Stomach smooth muscle (tissue), 2 donors: ENCODE data around the gene PRUNE2.
"Not testable (repeated sequence)": the region's sequence is repeated elsewhere in the genome, so short reads cannot be mapped to it uniquely, and the experiment has no call there.

Experiments
- H3K27ac ChIP-seq: one replicate; pipeline ENCODE4 v1.7.0; 2013; ENCODE audit warnings: mild to moderate bottlenecking, low read length, inconsistent platforms
- H3K27me3 ChIP-seq, 2 donors: one replicate each; pipeline ENCODE4 v1.7.0; 2013; ENCODE audit warnings: low read length in 2 of 2; ENCODE audit not compliant: insufficient read depth in 2 of 2, control insufficient read depth in 1 of 2
- H3K36me3 ChIP-seq, 2 donors: one replicate each; pipeline ENCODE4 v1.7.0; 2013; ENCODE audit warnings: low read length in 2 of 2; ENCODE audit not compliant: control insufficient read depth in 2 of 2, insufficient read depth in 2 of 2
- H3K4me1 ChIP-seq: one replicate; pipeline ENCODE4 v1.7.0; 2013; ENCODE audit warnings: low read length; ENCODE audit not compliant: control insufficient read depth, insufficient read depth
- H3K4me3 ChIP-seq, 2 donors: one replicate each; pipeline ENCODE4 v1.7.0; 2013; ENCODE audit warnings: low read length in 2 of 2
- H3K9ac ChIP-seq, 2 donors: one replicate each; pipeline ENCODE4 v1.7.0; 2013; ENCODE audit warnings: low read length in 2 of 2, mild to moderate bottlenecking in 1 of 2
- H3K9me3 ChIP-seq, 2 donors: one replicate each; pipeline ENCODE4 v1.7.0; 2013; ENCODE audit warnings: low read length in 2 of 2; ENCODE audit not compliant: control insufficient read depth in 2 of 2
- donor health status: healthy.
- donor health status: Pancreatic carcinoma.

Gene PRUNE2

DNA sequence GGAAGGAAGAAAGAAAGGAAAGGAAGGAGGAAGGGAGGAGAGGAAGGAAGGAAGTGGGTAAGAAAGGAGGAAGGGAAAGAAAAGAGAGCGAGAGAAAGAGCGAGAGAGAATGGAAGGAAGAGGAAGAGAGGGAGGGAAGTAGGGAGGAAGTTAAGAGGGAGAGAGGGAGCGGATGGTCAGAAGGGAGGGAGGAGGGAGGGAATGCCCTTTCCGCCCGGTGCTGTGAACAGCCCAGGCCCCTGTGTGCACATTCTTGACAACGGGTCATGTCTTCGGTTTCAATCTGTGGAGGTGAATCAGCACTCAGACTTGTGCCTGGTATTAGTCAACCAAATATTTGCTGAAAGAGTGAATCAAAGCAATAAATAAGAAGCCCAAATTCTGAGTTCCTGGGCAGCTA, 39.2 kb downstream of the PRUNE2 start:
- no peaks in the 10 kb centered on the region for H3K9me3 ChIP-seq
- no peaks in the 10 kb centered on the region for H3K36me3 ChIP-seq
- H3K9ac ChIP-seq, result peak overlapping the region; percentile 14 to 62
- H3K27me3 ChIP-seq, result no peaks in the 10 kb centered on the region
- peaks cover 31% of the 10 kb centered on the region for H3K4me1 ChIP-seq
- no peak overlapping the region for H3K4me3 ChIP-seq
- H3K27ac ChIP-seq, result peak overlapping the region; percentile 80

DNA sequence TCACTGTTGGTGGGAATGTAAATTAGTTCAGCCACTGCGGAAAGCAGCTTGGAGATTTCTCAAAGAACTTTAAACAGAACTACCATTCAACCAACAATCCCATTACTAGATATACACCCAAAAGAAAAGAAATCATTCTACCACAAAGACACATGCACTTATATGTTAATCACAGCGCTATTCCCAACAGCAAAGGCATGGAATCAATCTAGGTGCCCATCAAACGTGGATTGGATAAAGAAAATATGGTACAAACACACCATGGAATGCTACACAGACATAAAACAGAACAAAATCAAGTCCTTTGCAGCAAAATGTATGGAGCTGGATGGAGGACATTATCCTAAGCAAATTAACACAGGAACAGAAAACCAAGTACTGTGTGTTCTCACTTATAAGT, 42.1 kb downstream of the PRUNE2 start:
- Histone ChIP-seq H3K9me3 (no peaks in the 10 kb centered on the region), H3K4me3 (peak overlapping the region in 1 of 2 donors; percentile 21), H3K36me3 (no peaks in the 10 kb centered on the region), H3K27me3 (no peaks in the 10 kb centered on the region), H3K27ac (peak overlapping the region; percentile 0), H3K4me1 (peaks cover 25% of the 10 kb centered on the region), H3K9ac (peak overlapping the region in 1 of 2 donors; percentile 53)

- no peaks in the 10 kb centered on the region for H3K9me3 ChIP-seq
- H3K36me3 ChIP-seq, result peaks cover 0 to 2% of the 10 kb centered on the region in 2 donors
- no peak overlapping the region for H3K4me3 ChIP-seq
- H3K9ac ChIP-seq, result no peak overlapping the region
- peaks cover 14% of the 10 kb centered on the region for H3K4me1 ChIP-seq
- H3K27ac ChIP-seq, result no peak overlapping the region
- no peaks in the 10 kb centered on the region for H3K27me3 ChIP-seq
These were observed 46.1 kb downstream of the PRUNE2 start for GRCh38 chr9:76859860-76860259.

- H3K4me3 ChIP-seq, H3K9me3 ChIP-seq, H3K9ac ChIP-seq, H3K27me3 ChIP-seq, H3K27ac ChIP-seq, H3K36me3 ChIP-seq: not testable (repeated sequence)
- H3K4me1 ChIP-seq, result peaks cover 12% of the 10 kb centered on the region
These were observed 47.7 kb downstream of the PRUNE2 start for GRCh38 chr9:76858248-76858647.

DNA sequence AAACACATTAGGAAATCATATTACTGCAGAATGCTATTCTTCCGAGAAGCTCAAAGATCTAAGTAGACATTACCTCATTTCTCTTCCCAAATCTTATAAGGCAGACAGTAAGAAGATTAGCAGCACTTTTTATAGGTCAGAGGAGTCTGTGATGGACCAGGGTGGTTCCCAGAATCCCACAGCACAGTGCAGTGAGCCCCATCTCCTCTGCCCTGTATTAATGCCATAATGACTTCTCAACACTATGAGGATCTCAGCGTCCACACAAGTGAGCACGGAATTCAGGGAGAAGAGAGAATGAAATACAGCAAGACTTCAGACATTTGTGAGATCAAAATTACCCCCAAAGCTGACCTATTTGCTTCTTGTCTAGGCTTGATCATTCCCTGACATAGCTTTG, 49.9 kb downstream of the PRUNE2 start:
- no peaks in the 10 kb centered on the region for H3K9me3 ChIP-seq
- H3K27ac ChIP-seq, result no peak overlapping the region
- H3K36me3 ChIP-seq, result peaks cover 2 to 3% of the 10 kb centered on the region in 2 donors
- no peak overlapping the region for H3K4me3 ChIP-seq
- H3K27me3 ChIP-seq, result no peaks in the 10 kb centered on the region
- peaks cover 8% of the 10 kb centered on the region for H3K4me1 ChIP-seq
- no peak overlapping the region for H3K9ac ChIP-seq

GRCh38 chr9:76855015-76855414, 50.9 kb downstream of the PRUNE2 start:
- H3K27ac ChIP-seq, result no peak overlapping the region
- no peak overlapping the region for H3K4me3 ChIP-seq
- H3K27me3 ChIP-seq, result no peaks in the 10 kb centered on the region
- peaks cover 8% of the 10 kb centered on the region for H3K4me1 ChIP-seq
- no peaks in the 10 kb centered on the region for H3K9me3 ChIP-seq
- H3K36me3 ChIP-seq, result peaks cover 3 to 4% of the 10 kb centered on the region in 2 donors
- H3K9ac ChIP-seq, result no peak overlapping the region

DNA sequence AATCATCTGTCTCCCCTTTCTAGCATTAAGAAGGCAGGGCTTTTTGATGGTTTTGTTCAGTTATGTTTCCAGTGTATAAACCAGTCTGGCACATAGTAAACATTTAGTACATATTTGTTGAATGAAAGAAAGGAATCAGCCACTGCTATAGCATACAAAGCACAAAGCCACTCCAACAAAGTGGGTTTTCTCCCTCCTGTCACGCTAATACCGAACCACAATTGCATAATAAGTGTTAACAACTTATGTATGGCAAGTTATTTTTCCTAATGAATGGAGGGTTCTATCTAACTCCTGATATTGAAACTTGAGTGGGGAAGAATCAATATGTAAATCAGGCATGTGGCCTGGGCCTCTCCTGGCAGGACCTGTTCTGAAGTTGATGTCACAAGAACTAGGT, 53.9 kb downstream of the PRUNE2 start:
- no peak overlapping the region for H3K9ac ChIP-seq
- no peaks in the 10 kb centered on the region for H3K27me3 ChIP-seq
- peak overlapping the region; percentile 13 for H3K27ac ChIP-seq
- H3K4me1 ChIP-seq, result peaks cover 8% of the 10 kb centered on the region
- no peaks in the 10 kb centered on the region for H3K9me3 ChIP-seq
- H3K36me3 ChIP-seq, result peaks cover 10% of the 10 kb centered on the region in 2 donors
- H3K4me3 ChIP-seq, result no peak overlapping the region

- Histone ChIP-seq H3K4me3 (no peak overlapping the region), H3K36me3 (peaks cover 11 to 14% of the 10 kb centered on the region in 2 donors), H3K4me1 (peaks cover 18% of the 10 kb centered on the region), H3K9me3 (no peaks in the 10 kb centered on the region), H3K9ac (peak overlapping the region in 1 of 2 donors; percentile 43), H3K27ac (peak overlapping the region; percentile 87), H3K27me3 (no peaks in the 10 kb centered on the region)
These were observed 59.6 kb downstream of the PRUNE2 start for GRCh38 chr9:76846297-76846696.

GRCh38 chr9:76845254-76845653, 60.7 kb downstream of the PRUNE2 start:
- Histone ChIP-seq H3K9ac (peak overlapping the region; percentile 43 to 62), H3K36me3 (peaks cover 12 to 14% of the 10 kb centered on the region in 2 donors), H3K4me1 (peaks cover 21% of the 10 kb centered on the region), H3K4me3 (no peak overlapping the region), H3K27me3 (no peaks in the 10 kb centered on the region), H3K9me3 (no peaks in the 10 kb centered on the region), H3K27ac (peak overlapping the region; percentile 87)

DNA sequence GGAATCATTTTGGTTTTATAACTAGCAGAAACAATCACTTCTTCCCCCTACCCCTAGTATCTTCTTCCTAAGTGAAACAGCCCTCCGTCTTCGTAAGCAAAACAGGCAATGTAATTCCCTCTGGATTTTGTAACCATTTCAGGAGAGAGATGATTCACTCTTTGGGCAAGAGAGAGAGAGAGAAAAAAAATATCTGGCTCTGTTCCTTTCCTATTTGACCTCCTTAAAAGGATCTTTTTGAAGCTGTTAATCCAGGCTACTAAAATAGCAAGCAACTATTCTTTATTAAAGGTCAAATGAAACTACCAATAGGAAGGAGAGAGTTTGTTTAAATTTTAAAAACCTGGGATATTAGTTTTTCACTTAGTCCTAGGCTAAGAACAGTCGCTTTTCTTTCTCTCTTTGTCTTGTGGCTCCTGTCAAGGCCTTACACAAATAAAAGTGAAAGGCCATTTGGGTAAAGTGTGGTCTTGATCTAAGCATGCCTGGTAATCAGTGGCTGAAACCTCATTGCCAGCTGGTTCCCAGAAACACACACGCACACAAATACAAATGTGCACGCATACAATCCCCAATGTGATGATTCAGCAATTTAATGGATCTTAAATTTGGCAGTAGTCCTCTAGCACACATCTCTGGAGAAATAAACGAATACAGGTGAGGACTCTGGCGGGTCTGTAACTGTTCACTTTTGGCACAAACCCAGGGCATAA, 70.2 kb downstream of the PRUNE2 start:
- peaks cover 4% of the 10 kb centered on the region for H3K4me1 ChIP-seq
- no peaks in the 10 kb centered on the region for H3K27me3 ChIP-seq
- H3K36me3 ChIP-seq, result peaks cover 0 to 2% of the 10 kb centered on the region in 2 donors
- H3K4me3 ChIP-seq, result no peak overlapping the region
- peak overlapping the region; percentile 77 for H3K27ac ChIP-seq
- peak overlapping the region; percentile 64 to 71 for H3K9ac ChIP-seq
- H3K9me3 ChIP-seq, result no peaks in the 10 kb centered on the region

DNA sequence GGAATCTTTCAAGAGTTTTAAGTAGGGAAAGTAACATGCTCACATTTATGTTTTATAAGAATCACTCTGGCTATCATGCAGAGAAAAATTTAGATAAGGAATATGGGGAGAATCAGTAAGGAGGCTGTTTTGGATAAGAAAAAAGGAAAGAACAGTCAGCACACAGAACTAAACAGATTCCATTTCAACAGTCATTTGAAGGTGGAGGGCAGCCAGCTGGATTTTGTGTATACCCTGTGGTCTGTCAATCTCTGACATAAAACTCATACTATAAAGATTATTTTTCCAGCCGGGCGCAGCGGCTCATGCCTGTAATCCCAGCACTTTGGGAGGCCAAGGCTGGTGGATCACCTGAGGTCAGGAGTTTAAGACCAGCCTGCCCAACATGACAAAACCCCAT, 77.5 kb downstream of the PRUNE2 start:
- H3K4me1 ChIP-seq, result peaks cover 15% of the 10 kb centered on the region
- H3K9ac ChIP-seq, result no peak overlapping the region
- H3K27ac ChIP-seq, result peak overlapping the region; percentile 62
- peaks cover 20% of the 10 kb centered on the region in 2 donors for H3K36me3 ChIP-seq
- no peaks in the 10 kb centered on the region for H3K27me3 ChIP-seq
- no peak overlapping the region for H3K4me3 ChIP-seq
- H3K9me3 ChIP-seq, result no peaks in the 10 kb centered on the region
